Kidney (tissue), 14 donors: ENCODE data around the gene KIF6. TPM values are rescaled to one million over a fixed set of nuclear protein-coding genes. Genes with fewer than 3 reads are reported as not detected.

Experiments
- DNase-seq, 5 donors: peaks; one replicate each; pipeline ENCODE4 v3.0.0-alpha.2; 2013 to 2020
- FAIRE-seq: peaks from 2 replicates; lab custom pipeline; 2012; peaks lifted over from hg19 to GRCh38; lab: Jason Lieb, UNC
- H3K27ac ChIP-seq, 2 donors: one replicate each; pipeline ENCODE4 v1.7.0; 2013; ENCODE audit warnings: low read depth in 2 of 2, low read length in 2 of 2, inconsistent platforms in 1 of 2
- H3K27me3 ChIP-seq: one replicate; pipeline ENCODE4 v1.7.1; 2013; ENCODE audit warnings: low read length, inconsistent platforms; ENCODE audit not compliant: control insufficient read depth, insufficient read depth
- H3K36me3 ChIP-seq, 3 donors: one replicate each; pipeline versions ENCODE4 v1.7.0 to v1.7.1; 2013; ENCODE audit warnings: low read length in 3 of 3, control low read depth in 1 of 3, inconsistent platforms in 1 of 3; ENCODE audit not compliant: insufficient read depth in 3 of 3, control insufficient read depth in 2 of 3
- H3K4me1 ChIP-seq, 3 donors: one replicate each; pipeline versions ENCODE4 v1.7.0 to v1.7.1; 2013; ENCODE audit warnings: low read length in 3 of 3, inconsistent platforms in 1 of 3, low read depth in 1 of 3; ENCODE audit not compliant: control insufficient read depth in 2 of 3, insufficient read depth in 2 of 3
- H3K4me3 ChIP-seq, 3 donors: one replicate each; pipeline versions ENCODE4 v1.7.0 to v1.8.1; 2013; ENCODE audit warnings: low read length in 3 of 3, control low read depth in 1 of 3, inconsistent platforms in 1 of 3
- H3K9ac ChIP-seq, 3 donors: one replicate each; pipeline versions ENCODE4 v1.7.0 to v1.7.1; 2013; ENCODE audit warnings: low read length in 3 of 3, control low read depth in 1 of 3, inconsistent platforms in 1 of 3
- H3K9me3 ChIP-seq, 3 donors: one replicate each; pipeline versions ENCODE4 v1.7.0 to v1.7.1; 2013; ENCODE audit warnings: low read length in 3 of 3, control low read depth in 1 of 3, inconsistent platforms in 1 of 3; ENCODE audit not compliant: control insufficient read depth in 2 of 3, insufficient read depth in 1 of 3
- CTCF ChIP-seq: IDR thresholded peaks from 3 replicates; pipeline ENCODE4 v1.5.1; 2012; ENCODE audit warnings: mild to moderate bottlenecking, moderate library complexity, borderline replicate concordance; ENCODE audit not compliant: insufficient read depth; ENCODE audit errors: extremely low read depth
- intact Hi-C: fragments of 100-400 bp; cut with DNase I; formaldehyde crosslinking; loops from one replicate; pipeline ENCODE4 v1.11.1; 2022
- polyA plus RNA-seq: library from polyadenylated mRNA; stranded (reverse); fragments of 350-450 nt; fragmentation: Illumina TruSeq; extraction: RNeasy Lipid Tissue Mini Kit (QIAGEN cat#74804); gene quantifications from one replicate; pipeline ENCODE4 v1.2.3, GENCODE V29; 2014; ENCODE audit warnings: low read depth, low replicate concordance; ENCODE audit not compliant: insufficient read depth
- total RNA-seq: library from RNA; stranded (reverse); fragmentation: NEBNext Ultra II Directional; extraction: Animal tissue kit (Norgen Biotek cat#: 25700); gene quantifications from one replicate; pipeline ENCODE4 v1.2.1, GENCODE V29; 2021
- donor health status: control.
- donor health status: control.
- donor health status: control.
- donor health status: control.
- donor health status: control.
- donor health status: DM: yes; HTN: yes; CAD: no.
- donor health status: Normal renal cell carcinoma (clear cell type).

Gene KIF6
- total and polyA plus RNA-seq, 2 donors from 2014 or later = 1.7 to 2.9 TPM

DNA sequence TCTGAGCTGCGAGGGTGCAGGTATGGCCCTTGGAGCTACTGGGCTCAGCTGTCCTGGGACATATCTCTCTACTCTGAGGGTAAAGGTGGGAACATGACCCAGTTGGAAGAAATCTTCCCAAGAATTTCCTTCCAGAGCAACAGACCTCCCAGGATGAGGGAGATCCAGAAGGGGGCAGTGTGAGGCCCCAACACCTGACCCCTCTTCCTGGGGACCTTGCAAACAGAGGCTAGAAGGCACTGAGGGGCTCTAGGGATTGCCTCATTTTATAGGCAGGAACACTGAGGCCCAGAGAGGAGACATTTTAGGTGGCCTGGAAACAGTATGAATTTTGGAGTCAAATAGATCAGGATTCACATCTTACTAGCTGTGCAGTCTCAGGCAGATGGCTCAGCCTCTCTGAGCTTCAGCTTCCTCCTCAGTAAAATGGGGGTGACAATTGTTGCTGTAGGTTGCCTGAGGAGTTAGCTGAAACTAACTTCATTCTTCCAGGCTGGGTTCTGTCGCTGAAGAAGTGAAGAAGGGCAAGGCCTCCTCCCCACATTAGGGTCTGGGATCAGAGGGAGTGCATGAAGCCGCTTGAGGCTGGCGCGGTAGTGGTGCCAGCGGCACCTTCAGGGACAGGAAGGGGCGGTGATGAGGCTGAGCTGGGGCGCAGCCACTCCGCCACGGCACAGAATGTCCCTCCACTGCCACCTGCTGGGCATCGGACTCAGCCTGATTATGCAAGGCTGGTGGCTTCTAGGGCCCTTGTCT is 422.4 kb downstream of the KIF6 start:
- H3K36me3 ChIP-seq = no peaks in the 10 kb centered on the region
- H3K4me1 ChIP-seq = peaks cover 0 to 6% (median 0%) of the 10 kb centered on the region in 3 donors
- H3K9ac ChIP-seq = peak overlapping the region in 1 of 3 donors; percentile 42
- H3K27ac ChIP-seq = no peak overlapping the region
- TF ChIP-seq CTCF = peak; percentile 97
- H3K9me3 ChIP-seq = no peaks in the 10 kb centered on the region
- no peaks in the 10 kb centered on the region for H3K27me3 ChIP-seq
- FAIRE-seq (no peak), DNase-seq (peak; percentile 83 to 92 (median 86))
- peak overlapping the region in 2 of 3 donors; percentile 13 to 20 for H3K4me3 ChIP-seq
- intact Hi-C loops = loop anchor here (5.0 to 10.0 kb wide), 2 partner anchors 136 to 428 kb away; no protein-coding TSS in a partner anchor

DNA sequence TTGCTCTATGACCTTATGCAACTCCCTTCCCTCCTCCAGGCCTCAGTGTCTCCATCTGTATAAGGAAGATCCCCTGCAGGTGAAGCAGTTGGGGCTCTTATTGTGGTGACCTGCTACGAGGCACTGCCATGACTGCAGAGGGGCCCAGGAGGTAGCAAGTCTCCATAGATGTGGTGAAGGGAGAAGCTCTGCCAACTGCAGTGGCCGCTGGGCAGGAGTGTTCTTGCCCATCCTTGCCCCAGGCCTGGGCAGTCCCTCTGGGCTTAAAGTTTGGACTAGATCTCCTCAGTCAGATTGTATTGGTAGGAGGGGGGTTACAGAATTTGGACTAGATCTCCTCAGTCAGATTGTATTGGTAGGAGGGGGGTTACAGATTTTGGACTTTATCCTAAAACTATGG is 423.2 kb downstream of the KIF6 start:
- no peak overlapping the region for H3K4me3 ChIP-seq
- H3K9ac ChIP-seq = no peak overlapping the region
- no peak overlapping the region for H3K27ac ChIP-seq
- TF ChIP-seq CTCF = no peak
- H3K4me1 ChIP-seq = peaks cover 0 to 6% (median 0%) of the 10 kb centered on the region in 3 donors
- no peaks in the 10 kb centered on the region for H3K9me3 ChIP-seq
- H3K27me3 ChIP-seq = no peaks in the 10 kb centered on the region
- intact Hi-C loops = loop anchor here (5.0 to 10.0 kb wide), 2 partner anchors 135 to 427 kb away; no protein-coding TSS in a partner anchor
- DNase-seq (no peak), FAIRE-seq (no peak)
- no peaks in the 10 kb centered on the region for H3K36me3 ChIP-seq

GRCh38 chr6:39301606-39302005 is 423.6 kb downstream of the KIF6 start:
- FAIRE-seq (no peak), DNase-seq (peak in 2 of 5 donors; percentile 37 to 73)
- no peak overlapping the region for H3K27ac ChIP-seq
- no peaks in the 10 kb centered on the region for H3K9me3 ChIP-seq
- H3K9ac ChIP-seq = no peak overlapping the region
- no peaks in the 10 kb centered on the region for H3K36me3 ChIP-seq
- no peaks in the 10 kb centered on the region for H3K27me3 ChIP-seq
- intact Hi-C loops = loop anchor here (5.0 to 10.0 kb wide), 2 partner anchors 134 to 427 kb away; no protein-coding TSS in a partner anchor
- H3K4me3 ChIP-seq = no peak overlapping the region
- no peak for TF ChIP-seq CTCF
- H3K4me1 ChIP-seq = peaks cover 0 to 6% (median 0%) of the 10 kb centered on the region in 3 donors
